Lower leg skin (tissue), 3 donors: Measurements from ENCODE around the gene FAM153A.
"Not testable (repeated sequence)": the region's sequence is repeated elsewhere in the genome, so short reads cannot be mapped to it uniquely, and the experiment has no call there.

ENCODE experiments used
- POLR2A ChIP-seq, 2 donors: fragments of 450-650 bp; IDR thresholded peaks; one replicate each; pipeline ENCODE4 v1.6.1; 2016 to 2017; ENCODE audit warnings: antibody characterized with exemption in 2 of 2, mild to moderate bottlenecking in 1 of 2, moderate library complexity in 1 of 2
- TF ChIP-seq, protein P1 (sequence below), 3 donors: fragments of 450-650 bp; IDR thresholded peaks; one replicate each; pipeline ENCODE4 v1.5.1; 2016; ENCODE audit warnings: antibody characterized with exemption in 3 of 3, mild to moderate bottlenecking in 3 of 3, moderate library complexity in 2 of 3

DNA sequence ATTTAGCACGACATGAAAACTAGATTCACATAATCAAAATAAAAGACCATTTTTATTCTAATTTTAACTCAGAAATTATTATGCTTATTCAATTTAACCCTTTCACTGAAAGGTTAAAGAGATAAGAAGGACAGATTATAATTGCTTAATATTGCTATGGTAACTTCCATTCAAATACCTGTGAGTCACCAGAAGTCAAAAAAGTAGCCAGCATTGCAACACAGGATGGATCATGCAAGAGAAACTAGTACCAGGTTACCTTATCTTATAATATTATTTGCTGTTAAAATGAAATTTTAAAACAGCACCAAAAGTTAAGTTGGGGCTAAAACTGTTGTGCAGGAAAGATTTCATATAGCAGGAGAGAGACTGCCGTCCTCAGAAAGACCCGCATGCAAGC, 11.5 kb downstream of the FAM153A start:
- TF ChIP-seq, protein P1, sequence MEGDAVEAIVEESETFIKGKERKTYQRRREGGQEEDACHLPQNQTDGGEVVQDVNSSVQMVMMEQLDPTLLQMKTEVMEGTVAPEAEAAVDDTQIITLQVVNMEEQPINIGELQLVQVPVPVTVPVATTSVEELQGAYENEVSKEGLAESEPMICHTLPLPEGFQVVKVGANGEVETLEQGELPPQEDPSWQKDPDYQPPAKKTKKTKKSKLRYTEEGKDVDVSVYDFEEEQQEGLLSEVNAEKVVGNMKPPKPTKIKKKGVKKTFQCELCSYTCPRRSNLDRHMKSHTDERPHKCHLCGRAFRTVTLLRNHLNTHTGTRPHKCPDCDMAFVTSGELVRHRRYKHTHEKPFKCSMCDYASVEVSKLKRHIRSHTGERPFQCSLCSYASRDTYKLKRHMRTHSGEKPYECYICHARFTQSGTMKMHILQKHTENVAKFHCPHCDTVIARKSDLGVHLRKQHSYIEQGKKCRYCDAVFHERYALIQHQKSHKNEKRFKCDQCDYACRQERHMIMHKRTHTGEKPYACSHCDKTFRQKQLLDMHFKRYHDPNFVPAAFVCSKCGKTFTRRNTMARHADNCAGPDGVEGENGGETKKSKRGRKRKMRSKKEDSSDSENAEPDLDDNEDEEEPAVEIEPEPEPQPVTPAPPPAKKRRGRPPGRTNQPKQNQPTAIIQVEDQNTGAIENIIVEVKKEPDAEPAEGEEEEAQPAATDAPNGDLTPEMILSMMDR (IDR thresholded peaks at IDR 0.05) = not testable (repeated sequence)
- TF ChIP-seq POLR2A (IDR thresholded peaks at IDR 0.05) = not testable (repeated sequence)
